GM12891 (cell line): ENCODE measurements around the gene GRPEL1.

Experiments used
- POLR2A ChIP-seq: IDR thresholded peaks from 2 replicates; pipeline ENCODE4 v1.6.1; 2011; ENCODE audit warnings: low read depth, low read length, control low read depth
- TAF1 ChIP-seq: IDR thresholded peaks from 2 replicates; pipeline ENCODE4 v1.6.1; 2011; ENCODE audit warnings: low read depth, low read length, control low read depth

DNA sequence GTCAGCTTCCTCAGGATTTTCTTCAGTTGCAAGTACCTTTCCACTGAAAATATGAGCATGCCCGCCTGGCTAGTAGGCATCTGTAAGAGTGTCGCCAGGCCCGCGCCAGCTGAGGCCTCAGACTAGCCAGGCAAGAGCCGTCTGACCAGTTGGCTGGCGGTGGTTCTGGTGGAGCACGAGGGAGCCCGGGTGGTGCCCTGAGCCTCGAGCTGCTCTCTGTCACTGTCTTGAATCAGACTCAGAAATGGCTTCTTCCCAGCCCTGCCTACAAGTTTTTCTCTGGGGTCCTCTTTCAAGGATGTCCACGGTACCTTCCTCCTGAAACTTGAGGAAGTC is 11.9 kb downstream of the GRPEL1 start:
- TF ChIP-seq POLR2A (no peak), TAF1 (no peak)
